B cell (primary cell): ENCODE results near the gene CMIP. TPM values are rescaled to one million over a fixed set of nuclear protein-coding genes. Genes with fewer than 3 reads are reported as not detected.

Experiments
- ATAC-seq: fragments of 200-7000 bp; cut with Tn5 transposase; one replicate; pipeline ENCODE4 v1.10.0; 2021; ENCODE audit warnings: low read depth, mild to moderate bottlenecking, moderate number of reproducible peaks, moderate library complexity
- CTCF ChIA-PET: fragments of 350-600 bp; sonication (Branson Sonifier 250); formaldehyde crosslinking; loops from one replicate; lab custom pipeline; 2021; ENCODE audit warnings: antibody characterized with exemption, inconsistent platforms; lab: Charles Lee
- POLR2A ChIA-PET: fragments of 350-600 bp; sonication (Branson Sonifier 250); formaldehyde crosslinking; loops from one replicate; lab custom pipeline; 2021; ENCODE audit warnings: antibody characterized with exemption; lab: Charles Lee
- DNase-seq: peaks from one replicate; pipeline ENCODE4 v3.0.0; 2013
- H2AFZ ChIP-seq: 2 replicates; pipeline ENCODE4 v1.6.1; 2012; ENCODE audit warnings: mild to moderate bottlenecking, low read depth, low read length; ENCODE audit not compliant: insufficient read depth, poor library complexity, severe bottlenecking
- H3K27ac ChIP-seq, 2 donors: 1 replicate in 1 of 2; 2 replicates in 1 of 2; pipeline ENCODE4 v1.5.1; 2012 to 2013; ENCODE audit warnings: low read length in 2 of 2, mild to moderate bottlenecking in 2 of 2, moderate library complexity in 1 of 2
- H3K27me3 ChIP-seq, 4 experiments: fragments of 200-600 bp in 1 of 4; sonication (generic) in 1 of 4; replicated peaks in 1 of 4; 1 replicate in 2 of 4; 2 replicates in 2 of 4; pipeline versions ENCODE4 v1.6.1 to v1.7.0; 2013 to 2016; ENCODE audit warnings: low read length in 3 of 4, mild to moderate bottlenecking in 2 of 4, mixed read lengths in 1 of 4, moderate library complexity in 1 of 4; ENCODE audit not compliant: insufficient read depth in 4 of 4, control insufficient read depth in 3 of 4; ENCODE audit errors: control extremely low read depth in 1 of 4
- H3K36me3 ChIP-seq, 2 experiments: replicated peaks in 1 of 2; 1 replicate in 1 of 2; 2 replicates in 1 of 2; pipeline versions ENCODE4 v1.6.1 to v1.7.1; 2013; ENCODE audit warnings: low read length in 1 of 2; ENCODE audit not compliant: insufficient read depth in 2 of 2, control insufficient read depth in 1 of 2; ENCODE audit errors: control extremely low read depth in 1 of 2, extremely low read depth in 1 of 2
- H3K4me1 ChIP-seq, 2 donors: fragments of 200-600 bp in 1 of 2; sonication (generic) in 1 of 2; 1 replicate in 1 of 2; 2 replicates in 1 of 2; pipeline versions ENCODE4 v1.5.1 to v1.6.1; 2013 to 2017; ENCODE audit warnings: low read length in 2 of 2; ENCODE audit not compliant: control insufficient read depth in 2 of 2, insufficient read depth in 2 of 2
- H3K4me2 ChIP-seq: replicated peaks from 2 replicates; pipeline ENCODE3; 2012; ENCODE audit warnings: mild to moderate bottlenecking, low read depth, low read length; ENCODE audit not compliant: poor library complexity, severe bottlenecking
- H3K4me3 ChIP-seq, 5 experiments: fragments of 200-600 bp in 1 of 5; sonication (generic) in 1 of 5; 1 replicate in 3 of 5; 2 replicates in 2 of 5; pipeline versions ENCODE4 v1.5.1 to v1.7.0; 2011 to 2016; ENCODE audit warnings: low read length in 4 of 5, mild to moderate bottlenecking in 4 of 5, low read depth in 2 of 5, control low read depth in 1 of 5, moderate library complexity in 1 of 5; ENCODE audit not compliant: insufficient read depth in 1 of 5; ENCODE audit errors: control extremely low read depth in 1 of 5, extremely low read depth in 1 of 5
- H3K79me2 ChIP-seq: fragments of 200-600 bp; sonication (generic); one replicate; pipeline ENCODE4 v1.6.0; 2016; ENCODE audit warnings: low read length; ENCODE audit not compliant: control insufficient read depth, insufficient read depth
- H3K9ac ChIP-seq: fragments of 200-600 bp; sonication (generic); 2 replicates; pipeline ENCODE4 v1.6.1; 2017; ENCODE audit warnings: mild to moderate bottlenecking, low read length, moderate library complexity
- H3K9me3 ChIP-seq, 3 donors: one replicate each; pipeline versions ENCODE4 v1.6.1 to v1.7.1; 2013; ENCODE audit warnings: low read length in 2 of 3; ENCODE audit not compliant: control insufficient read depth in 2 of 3, insufficient read depth in 1 of 3; ENCODE audit errors: control extremely low read depth in 1 of 3
- H4K20me1 ChIP-seq: 2 replicates; pipeline ENCODE4 v1.6.0; 2012; ENCODE audit warnings: mild to moderate bottlenecking, low read length; ENCODE audit not compliant: insufficient read depth, control insufficient read depth, poor library complexity, severe bottlenecking
- H3K27ac Mint-ChIP-seq: one replicate; pipeline ENCODE4 v1.8.0; 2021; ENCODE audit warnings: mixed read lengths
- H3K27me3 Mint-ChIP-seq: one replicate; pipeline ENCODE4 v1.8.0; 2021; ENCODE audit warnings: mixed read lengths
- H3K4me1 Mint-ChIP-seq: one replicate; pipeline ENCODE4 v1.8.0; 2021; ENCODE audit warnings: mixed read lengths
- H3K4me3 Mint-ChIP-seq: one replicate; pipeline ENCODE4 v1.8.0; 2021; ENCODE audit warnings: mixed read lengths
- H3K9me3 Mint-ChIP-seq: one replicate; pipeline ENCODE4 v1.8.0; 2022; ENCODE audit warnings: mixed read lengths; ENCODE audit not compliant: insufficient read depth
- EZH2 ChIP-seq: IDR thresholded peaks from 2 replicates; pipeline ENCODE4 v1.6.1; 2012; ENCODE audit warnings: borderline replicate concordance, low read depth, mild to moderate bottlenecking, moderate library complexity, low read length; ENCODE audit not compliant: insufficient read depth, poor library complexity, severe bottlenecking
- WGBS: methylation state at CpG from one replicate; pipeline ENCODE4 v1.1.5; 2013; ENCODE audit warnings: missing lambda C conversion rate; ENCODE audit not compliant: insufficient coverage; 5-methylcytosine and 5-hydroxymethylcytosine counted together
- intact Hi-C: fragments of 100-400 bp; cut with micrococcal nuclease; formaldehyde crosslinking; loops from one replicate; pipeline ENCODE4 v1.10.0; 2022
- polyA plus RNA-seq: library from polyadenylated mRNA; depleted of rRNA; stranded (reverse); fragments of >200 nt; gene quantifications from 2 replicates; pipeline ENCODE4 v1.2.3, GENCODE V29; 2012
- total RNA-seq, 2 donors: library from RNA; stranded (reverse); fragments of 120-200 nt in 1 of 2; gene quantifications; 1 replicate in 1 of 2; 2 replicates in 1 of 2; pipeline versions ENCODE4 v1.2.3 to v1.2.4, GENCODE V29; 2013 to 2022
- TF ChIP-seq, protein P1 (sequence below): fragments of 200-600 bp; IDR thresholded peaks from one replicate; pipeline ENCODE4 v1.8.0; 2022; ENCODE audit warnings: antibody characterized with exemption, mild to moderate bottlenecking

The CMIP gene
- total and polyA plus RNA-seq, 2 donors (not counting 1 experiment from before 2014, with no cell fraction given) = 27.1 to 155 TPM

DNA sequence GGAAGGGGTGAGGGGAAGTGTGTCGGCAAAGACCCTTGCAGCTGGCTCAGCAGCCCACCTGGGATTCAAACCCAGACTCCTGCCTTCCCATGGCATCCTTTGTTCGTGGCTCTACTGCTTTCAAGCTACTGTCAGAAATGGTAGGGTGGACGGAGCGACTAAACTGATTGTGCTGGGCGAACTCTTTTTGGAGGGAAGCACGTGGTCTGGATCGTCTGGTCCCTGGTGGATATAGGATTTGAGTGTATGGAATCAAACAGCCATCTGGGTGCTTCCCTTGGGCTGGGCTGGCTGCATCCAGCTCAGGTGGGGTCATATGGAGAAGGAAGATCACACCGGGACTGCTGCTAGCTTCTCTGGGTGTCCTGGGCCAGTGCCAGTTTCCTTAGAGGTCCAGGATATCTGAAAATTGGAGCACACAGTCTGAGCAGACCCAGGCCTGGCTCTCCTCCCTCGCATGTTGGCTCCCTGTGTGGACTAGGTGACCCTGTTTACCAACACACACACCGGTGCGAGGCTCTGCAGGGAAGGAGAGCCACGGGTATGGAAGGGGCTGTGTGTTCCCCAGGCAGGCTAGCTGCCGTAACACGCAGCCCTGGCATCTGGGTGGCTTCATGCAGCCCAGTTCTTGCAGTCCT is 8.6 kb downstream of the CMIP start:
- Histone ChIP-seq H3K9me3 (peaks cover 0 to 5% (median 0%) of the 10 kb centered on the region in 3 donors), H2AFZ (no peak overlapping the region), H3K27me3 (no peaks in the 10 kb centered on the region), H3K4me2 (no peak overlapping the region), H3K79me2 (peaks cover 100% of the 10 kb centered on the region), H3K4me3 (no peak overlapping the region), H3K9ac (no peak overlapping the region), H3K27ac (no peak overlapping the region), H3K4me1 (peaks cover 33 to 36% of the 10 kb centered on the region in 2 donors), H4K20me1 (peaks cover 81% of the 10 kb centered on the region), H3K36me3 (peaks cover 0 to 29% of the 10 kb centered on the region in 2 experiments)
- intact Hi-C loops = no loop called here
- H3K27me3 Mint-ChIP-seq = no peaks in the 10 kb centered on the region
- no peak overlapping the region for H3K4me3 Mint-ChIP-seq
- TF ChIP-seq EZH2 = no peak
- TF ChIP-seq, protein P1, sequence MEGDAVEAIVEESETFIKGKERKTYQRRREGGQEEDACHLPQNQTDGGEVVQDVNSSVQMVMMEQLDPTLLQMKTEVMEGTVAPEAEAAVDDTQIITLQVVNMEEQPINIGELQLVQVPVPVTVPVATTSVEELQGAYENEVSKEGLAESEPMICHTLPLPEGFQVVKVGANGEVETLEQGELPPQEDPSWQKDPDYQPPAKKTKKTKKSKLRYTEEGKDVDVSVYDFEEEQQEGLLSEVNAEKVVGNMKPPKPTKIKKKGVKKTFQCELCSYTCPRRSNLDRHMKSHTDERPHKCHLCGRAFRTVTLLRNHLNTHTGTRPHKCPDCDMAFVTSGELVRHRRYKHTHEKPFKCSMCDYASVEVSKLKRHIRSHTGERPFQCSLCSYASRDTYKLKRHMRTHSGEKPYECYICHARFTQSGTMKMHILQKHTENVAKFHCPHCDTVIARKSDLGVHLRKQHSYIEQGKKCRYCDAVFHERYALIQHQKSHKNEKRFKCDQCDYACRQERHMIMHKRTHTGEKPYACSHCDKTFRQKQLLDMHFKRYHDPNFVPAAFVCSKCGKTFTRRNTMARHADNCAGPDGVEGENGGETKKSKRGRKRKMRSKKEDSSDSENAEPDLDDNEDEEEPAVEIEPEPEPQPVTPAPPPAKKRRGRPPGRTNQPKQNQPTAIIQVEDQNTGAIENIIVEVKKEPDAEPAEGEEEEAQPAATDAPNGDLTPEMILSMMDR = no peak
- CTCF ChIA-PET = no interaction called here
- POLR2A ChIA-PET = no interaction called here
- no peak overlapping the region for H3K27ac Mint-ChIP-seq
- H3K4me1 Mint-ChIP-seq = peaks cover 84% of the 10 kb centered on the region
- H3K9me3 Mint-ChIP-seq = peaks cover 4% of the 10 kb centered on the region
- no peak for DNase-seq
- no peak for ATAC-seq
- WGBS = 94% methylated on average over 12 of the region's 14 CpGs

DNA sequence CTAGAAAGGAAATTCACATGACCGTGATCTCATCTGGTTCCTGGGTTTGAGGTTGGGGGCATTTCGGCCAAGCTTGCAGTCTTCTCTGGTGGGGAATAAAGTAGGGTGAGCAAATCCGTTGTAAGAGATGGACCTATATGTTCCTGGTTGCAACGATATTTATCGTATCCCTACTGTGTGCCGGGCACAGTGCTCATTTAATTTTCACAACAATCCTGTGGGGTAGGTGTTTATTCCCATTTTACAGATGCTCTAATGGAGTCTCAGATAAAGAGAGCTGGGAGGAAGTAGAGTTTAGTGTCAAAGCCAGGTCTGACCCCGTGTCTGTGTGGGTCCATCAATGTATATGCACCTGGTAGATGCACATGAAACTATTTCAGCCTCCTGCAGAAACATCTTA is 9.4 kb downstream of the CMIP start:
- H3K27me3 ChIP-seq = no peaks in the 10 kb centered on the region
- intact Hi-C loops = no loop called here
- H3K27ac ChIP-seq = no peak overlapping the region
- no peak overlapping the region for H3K4me2 ChIP-seq
- H3K79me2 ChIP-seq = peaks cover 100% of the 10 kb centered on the region
- Mint-ChIP-seq H3K27ac (no peak overlapping the region), H3K9me3 (peaks cover 4% of the 10 kb centered on the region), H3K27me3 (no peaks in the 10 kb centered on the region), H3K4me3 (no peak overlapping the region), H3K4me1 (peaks cover 82% of the 10 kb centered on the region)
- TF ChIP-seq EZH2 = no peak
- TF ChIP-seq, protein P1 = no peak
- ChIA-PET CTCF (no interaction called here), POLR2A (no interaction called here)
- no peak for DNase-seq
- no peak overlapping the region for H3K9ac ChIP-seq
- peaks cover 0 to 5% (median 0%) of the 10 kb centered on the region in 3 donors for H3K9me3 ChIP-seq
- no peak for ATAC-seq
- H3K4me1 ChIP-seq = peaks cover 25 to 28% of the 10 kb centered on the region in 2 donors
- H4K20me1 ChIP-seq = peaks cover 75% of the 10 kb centered on the region
- H3K4me3 ChIP-seq = no peak overlapping the region
- no peak overlapping the region for H2AFZ ChIP-seq
- WGBS = 89% methylated on average over 3 of the region's 7 CpGs
- peaks cover 0 to 34% of the 10 kb centered on the region in 2 experiments for H3K36me3 ChIP-seq
